HEK293 (cell line): ENCODE measurements around the gene MRPL14.

Source experiments
- CTCF ChIA-PET: fragments of 350-600 bp; formaldehyde crosslinking; extraction: SDS; loops from one replicate; lab custom pipeline; 2021; ENCODE audit warnings: antibody characterized with exemption; lab: Yijun Ruan, JAX
- POLR2A ChIA-PET: fragments of 300-600 bp; formaldehyde crosslinking; extraction: SDS; loops from one replicate; lab custom pipeline; 2020; ENCODE audit warnings: antibody characterized with exemption, inconsistent platforms; lab: Yijun Ruan, JAX
- H3K27ac ChIP-seq: fragments of 200-500 bp; sonication (Bioruptor generic); 2 replicates; pipeline ENCODE4 v1.5.1; 2014; ENCODE audit warnings: low read depth, low read length, control low read depth, inconsistent platforms; ENCODE audit errors: extremely low read depth
- H3K36me3 ChIP-seq, 2 experiments: fragments of 200-500 bp in 1 of 2; sonication (Bioruptor generic) in 1 of 2; 1 replicate in 1 of 2; 2 replicates in 1 of 2; pipeline ENCODE4 v1.5.1; 2014 to 2017; ENCODE audit warnings: inconsistent platforms in 2 of 2, low read length in 2 of 2; ENCODE audit not compliant: control insufficient read depth in 2 of 2, insufficient read depth in 1 of 2
- H3K4me1 ChIP-seq: fragments of 200-500 bp; sonication (Bioruptor generic); 2 replicates; pipeline ENCODE4 v1.5.1; 2014; ENCODE audit warnings: mild to moderate bottlenecking, low read length, inconsistent platforms; ENCODE audit not compliant: control insufficient read depth, insufficient read depth
- H3K4me3 ChIP-seq: 2 replicates; pipeline ENCODE4 v1.5.1; 2011; ENCODE audit warnings: low read depth, mild to moderate bottlenecking, control low read depth, low read length, moderate library complexity
- H3K9me3 ChIP-seq: fragments of 200-500 bp; sonication (Bioruptor generic); 2 replicates; pipeline ENCODE4 v1.5.1; 2014; ENCODE audit warnings: low read depth, low read length, inconsistent platforms; ENCODE audit not compliant: control insufficient read depth, insufficient read depth
- EGR2 ChIP-seq: fragments of 450-650 bp; formaldehyde crosslinking; IDR thresholded peaks from 2 replicates; pipeline ENCODE4 v1.5.1; 2016; ENCODE audit warnings: low read depth, missing biosample characterization, missing genetic modification characterization
- HOXA7 ChIP-seq: sonication (generic); formaldehyde crosslinking; IDR thresholded peaks from 2 replicates; pipeline ENCODE4 v1.8.1; 2022; ENCODE audit warnings: missing genetic modification reagents, borderline replicate concordance
- KLF10 ChIP-seq: fragments of 450-650 bp; IDR thresholded peaks from 2 replicates; pipeline ENCODE4 v1.5.1; 2018; ENCODE audit warnings: missing biosample characterization, mild to moderate bottlenecking, missing genetic modification characterization
- OVOL3 ChIP-seq: fragments of 450-650 bp; formaldehyde crosslinking; IDR thresholded peaks from 2 replicates; pipeline ENCODE4 v1.5.1; 2016; ENCODE audit warnings: missing biosample characterization, missing genetic modification characterization
- REPIN1 ChIP-seq: fragments of 450-650 bp; formaldehyde crosslinking; IDR thresholded peaks from 2 replicates; pipeline ENCODE4 v1.5.1; 2017; ENCODE audit warnings: missing biosample characterization, missing genetic modification characterization, low read depth
- SP3 ChIP-seq: fragments of 450-650 bp; formaldehyde crosslinking; IDR thresholded peaks from 2 replicates; pipeline ENCODE4 v1.5.1; 2016; ENCODE audit warnings: missing biosample characterization, missing genetic modification characterization
- TRIM28 ChIP-seq: IDR thresholded peaks from 2 replicates; pipeline ENCODE4 v1.6.1; 2011; ENCODE audit warnings: low read length, control low read depth, borderline replicate concordance
- YY1 ChIP-seq: fragments of 450-650 bp; formaldehyde crosslinking; IDR thresholded peaks from 2 replicates; pipeline ENCODE4 v1.5.1; 2018; ENCODE audit warnings: missing biosample characterization, missing genetic modification characterization
- ZBTB21 ChIP-seq: fragments of 450-650 bp; formaldehyde crosslinking; IDR thresholded peaks from 2 replicates; pipeline ENCODE4 v1.5.1; 2017; ENCODE audit warnings: missing biosample characterization, missing genetic modification characterization
- ZBTB7A ChIP-seq: fragments of 450-650 bp; formaldehyde crosslinking; IDR thresholded peaks from 2 replicates; pipeline ENCODE4 v1.5.1; 2016; ENCODE audit warnings: low read depth, missing biosample characterization, missing genetic modification characterization
- ZEB2 ChIP-seq: fragments of 450-650 bp; formaldehyde crosslinking; IDR thresholded peaks from 2 replicates; pipeline ENCODE4 v1.5.1; 2016; ENCODE audit warnings: missing biosample characterization, missing genetic modification characterization
- ZIC2 ChIP-seq: fragments of 450-650 bp; formaldehyde crosslinking; IDR thresholded peaks from 2 replicates; pipeline ENCODE4 v1.5.1; 2016; ENCODE audit warnings: missing biosample characterization, missing genetic modification characterization
- ZNF10 ChIP-seq: fragments of 450-650 bp; formaldehyde crosslinking; IDR thresholded peaks from 2 replicates; pipeline ENCODE4 v1.5.1; 2017; ENCODE audit warnings: missing biosample characterization, missing genetic modification characterization
- ZNF133 ChIP-seq: fragments of 450-650 bp; formaldehyde crosslinking; IDR thresholded peaks from 2 replicates; pipeline ENCODE4 v1.5.1; 2016; ENCODE audit warnings: missing biosample characterization, missing genetic modification characterization
- ZNF175 ChIP-seq: fragments of 450-650 bp; formaldehyde crosslinking; IDR thresholded peaks from 2 replicates; pipeline ENCODE4 v1.5.1; 2016; ENCODE audit warnings: missing biosample characterization, missing genetic modification characterization
- ZNF202 ChIP-seq: fragments of 450-650 bp; formaldehyde crosslinking; IDR thresholded peaks from 2 replicates; pipeline ENCODE4 v1.5.1; 2016; ENCODE audit warnings: missing biosample characterization, missing genetic modification characterization, borderline replicate concordance
- ZNF248 ChIP-seq: fragments of 450-650 bp; formaldehyde crosslinking; IDR thresholded peaks from 2 replicates; pipeline ENCODE4 v1.5.1; 2017; ENCODE audit warnings: missing biosample characterization, missing genetic modification characterization
- ZNF311 ChIP-seq: fragments of 450-650 bp; formaldehyde crosslinking; IDR thresholded peaks from 2 replicates; pipeline ENCODE4 v1.5.1; 2017; ENCODE audit warnings: missing biosample characterization, missing genetic modification characterization, borderline replicate concordance
- ZNF341 ChIP-seq: fragments of 450-650 bp; formaldehyde crosslinking; IDR thresholded peaks from 2 replicates; pipeline ENCODE4; 2016; ENCODE audit warnings: low read depth, missing biosample characterization, missing genetic modification characterization
- ZNF354C ChIP-seq: fragments of 450-650 bp; formaldehyde crosslinking; IDR thresholded peaks from 2 replicates; pipeline ENCODE4 v1.5.1; 2016; ENCODE audit warnings: missing biosample characterization, missing genetic modification characterization, low read depth, borderline replicate concordance
- ZNF433 ChIP-seq: fragments of 450-650 bp; formaldehyde crosslinking; IDR thresholded peaks from 2 replicates; pipeline ENCODE4 v1.5.1; 2016; ENCODE audit warnings: missing biosample characterization, missing genetic modification characterization, low read depth
- ZNF48 ChIP-seq: fragments of 450-650 bp; formaldehyde crosslinking; IDR thresholded peaks from 2 replicates; pipeline ENCODE4 v1.5.1; 2016; ENCODE audit warnings: missing biosample characterization, missing genetic modification characterization
- ZNF514 ChIP-seq: fragments of 450-650 bp; formaldehyde crosslinking; IDR thresholded peaks from 2 replicates; pipeline ENCODE4 v1.5.1; 2016; ENCODE audit warnings: missing biosample characterization, missing genetic modification characterization
- ZNF585B ChIP-seq: fragments of 450-650 bp; formaldehyde crosslinking; IDR thresholded peaks from 2 replicates; pipeline ENCODE4 v1.5.1; 2016; ENCODE audit warnings: missing biosample characterization, missing genetic modification characterization
- ZNF624 ChIP-seq: fragments of 450-650 bp; formaldehyde crosslinking; IDR thresholded peaks from 2 replicates; pipeline ENCODE4 v1.5.1; 2017; ENCODE audit warnings: missing biosample characterization, missing genetic modification characterization
- ZNF658 ChIP-seq: fragments of 450-650 bp; formaldehyde crosslinking; IDR thresholded peaks from 2 replicates; pipeline ENCODE4; 2016; ENCODE audit warnings: missing biosample characterization, missing genetic modification characterization
- ZNF704 ChIP-seq: fragments of 450-650 bp; formaldehyde crosslinking; IDR thresholded peaks from 2 replicates; pipeline ENCODE4 v1.5.1; 2016; ENCODE audit warnings: missing biosample characterization, missing genetic modification characterization
- ZNF747 ChIP-seq: fragments of 450-650 bp; formaldehyde crosslinking; IDR thresholded peaks from 2 replicates; pipeline ENCODE4 v1.5.1; 2016; ENCODE audit warnings: missing biosample characterization, missing genetic modification characterization
- ZNF785 ChIP-seq: fragments of 450-650 bp; formaldehyde crosslinking; IDR thresholded peaks from 2 replicates; pipeline ENCODE4 v1.5.1; 2016; ENCODE audit warnings: missing biosample characterization, missing genetic modification characterization
- TF ChIP-seq, protein P1 (sequence below): fragments of 450-650 bp; formaldehyde crosslinking; IDR thresholded peaks from 2 replicates; pipeline ENCODE4 v1.5.1; 2016; ENCODE audit warnings: missing biosample characterization, missing genetic modification characterization
- TF ChIP-seq, protein P2 (sequence below): fragments of 450-650 bp; formaldehyde crosslinking; IDR thresholded peaks from 2 replicates; pipeline ENCODE4 v1.5.1; 2016; ENCODE audit warnings: missing biosample characterization, missing genetic modification characterization
- TF ChIP-seq, protein P3 (sequence below): fragments of 450-650 bp; formaldehyde crosslinking; IDR thresholded peaks from 2 replicates; pipeline ENCODE4 v1.5.1; 2017; ENCODE audit warnings: missing biosample characterization, missing genetic modification characterization

The MRPL14 gene

DNA sequence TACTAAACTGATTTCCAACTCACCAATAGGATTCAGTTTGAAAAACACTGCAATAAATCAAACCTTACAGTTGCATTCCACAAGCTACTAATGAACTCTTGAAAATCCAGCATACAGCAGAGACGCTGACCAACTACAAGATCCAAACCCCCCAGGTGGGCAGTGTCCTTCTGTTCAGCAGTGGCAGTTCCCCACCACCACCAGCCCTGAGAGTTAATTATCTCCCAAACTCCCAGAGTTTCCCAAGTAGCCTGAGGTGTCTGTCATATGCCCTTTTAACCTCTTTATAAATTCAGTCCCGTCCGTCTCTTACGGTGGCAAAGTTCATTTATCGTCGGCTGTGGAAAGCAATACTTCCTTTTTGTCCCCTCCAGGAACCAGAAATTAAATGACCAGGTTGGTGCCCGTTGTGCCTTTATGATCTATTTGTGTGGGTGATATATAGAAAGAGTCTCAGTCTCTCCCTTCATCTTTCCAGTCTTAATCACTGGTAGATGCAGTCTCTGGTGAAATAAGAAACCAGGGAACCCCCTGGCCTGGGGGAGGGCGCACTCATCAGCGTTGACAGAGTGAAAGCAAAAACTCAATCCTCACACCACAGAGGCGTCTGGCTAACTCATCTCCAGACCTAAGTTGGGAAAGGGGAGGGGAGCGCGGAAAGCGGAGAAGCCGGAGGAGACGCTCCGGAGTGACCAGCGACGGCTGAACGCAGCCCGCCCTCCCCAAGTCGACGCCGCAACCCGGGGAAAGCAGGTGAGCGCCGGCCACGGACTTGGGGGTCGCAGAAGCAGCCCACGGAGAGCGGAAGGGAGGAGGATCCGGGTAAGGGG is 717 bp downstream of the MRPL14 start (continued):
- TF ChIP-seq, protein P1, sequence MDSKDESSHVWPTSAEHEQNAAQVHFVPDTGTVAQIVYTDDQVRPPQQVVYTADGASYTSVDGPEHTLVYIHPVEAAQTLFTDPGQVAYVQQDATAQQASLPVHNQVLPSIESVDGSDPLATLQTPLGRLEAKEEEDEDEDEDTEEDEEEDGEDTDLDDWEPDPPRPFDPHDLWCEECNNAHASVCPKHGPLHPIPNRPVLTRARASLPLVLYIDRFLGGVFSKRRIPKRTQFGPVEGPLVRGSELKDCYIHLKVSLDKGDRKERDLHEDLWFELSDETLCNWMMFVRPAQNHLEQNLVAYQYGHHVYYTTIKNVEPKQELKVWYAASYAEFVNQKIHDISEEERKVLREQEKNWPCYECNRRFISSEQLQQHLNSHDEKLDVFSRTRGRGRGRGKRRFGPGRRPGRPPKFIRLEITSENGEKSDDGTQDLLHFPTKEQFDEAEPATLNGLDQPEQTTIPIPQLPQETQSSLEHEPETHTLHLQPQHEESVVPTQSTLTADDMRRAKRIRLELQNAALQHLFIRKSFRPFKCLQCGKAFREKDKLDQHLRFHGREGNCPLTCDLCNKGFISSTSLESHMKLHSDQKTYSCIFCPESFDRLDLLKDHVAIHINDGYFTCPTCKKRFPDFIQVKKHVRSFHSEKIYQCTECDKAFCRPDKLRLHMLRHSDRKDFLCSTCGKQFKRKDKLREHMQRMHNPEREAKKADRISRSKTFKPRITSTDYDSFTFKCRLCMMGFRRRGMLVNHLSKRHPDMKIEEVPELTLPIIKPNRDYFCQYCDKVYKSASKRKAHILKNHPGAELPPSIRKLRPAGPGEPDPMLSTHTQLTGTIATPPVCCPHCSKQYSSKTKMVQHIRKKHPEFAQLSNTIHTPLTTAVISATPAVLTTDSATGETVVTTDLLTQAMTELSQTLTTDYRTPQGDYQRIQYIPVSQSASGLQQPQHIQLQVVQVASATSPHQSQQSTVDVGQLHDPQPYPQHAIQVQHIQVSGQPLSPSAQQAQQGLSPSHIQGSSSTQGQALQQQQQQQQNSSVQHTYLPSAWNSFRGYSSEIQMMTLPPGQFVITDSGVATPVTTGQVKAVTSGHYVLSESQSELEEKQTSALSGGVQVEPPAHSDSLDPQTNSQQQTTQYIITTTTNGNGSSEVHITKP (tag by site-specific recombination) = no peak
- TF ChIP-seq ZEB2 (no peak), ZNF747 (tag by site-specific recombination) (no peak), HOXA7 (no peak), REPIN1 (tag by site-specific recombination) (no peak), ZNF514 (no peak), ZNF433 (tag by site-specific recombination) (no peak), ZNF10 (0 out of 2 replicates have a peak, but pooled peaks have one; percentile 14), ZBTB21 (tag by site-specific recombination) (no peak), ZBTB7A (tag by site-specific recombination) (0 out of 2 replicates have a peak, but pooled peaks have one; percentile 17), KLF10 (tag by site-specific recombination) (0 out of 2 replicates have a peak, but pooled peaks have one; percentile 7), ZNF785 (no peak), ZNF202 (tag by site-specific recombination) (no peak), EGR2 (peak; percentile 7; the same call in 1 of the 2 replicates), ZNF248 (tag by site-specific recombination) (no peak), ZIC2 (peak; percentile 8; the same call in 1 of the 2 replicates), SP3 (tag by site-specific recombination) (no peak)
- TF ChIP-seq, protein P2, sequence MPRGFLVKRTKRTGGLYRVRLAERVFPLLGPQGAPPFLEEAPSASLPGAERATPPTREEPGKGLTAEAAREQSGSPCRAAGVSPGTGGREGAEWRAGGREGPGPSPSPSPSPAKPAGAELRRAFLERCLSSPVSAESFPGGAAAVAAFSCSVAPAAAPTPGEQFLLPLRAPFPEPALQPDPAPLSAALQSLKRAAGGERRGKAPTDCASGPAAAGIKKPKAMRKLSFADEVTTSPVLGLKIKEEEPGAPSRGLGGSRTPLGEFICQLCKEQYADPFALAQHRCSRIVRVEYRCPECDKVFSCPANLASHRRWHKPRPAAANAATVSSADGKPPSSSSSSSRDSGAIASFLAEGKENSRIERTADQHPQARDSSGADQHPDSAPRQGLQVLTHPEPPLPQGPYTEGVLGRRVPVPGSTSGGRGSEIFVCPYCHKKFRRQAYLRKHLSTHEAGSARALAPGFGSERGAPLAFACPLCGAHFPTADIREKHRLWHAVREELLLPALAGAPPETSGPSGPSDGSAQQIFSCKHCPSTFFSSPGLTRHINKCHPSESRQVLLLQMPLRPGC (tag by site-specific recombination) = 0 out of 2 replicates have a peak, but pooled peaks have one; percentile 15

DNA sequence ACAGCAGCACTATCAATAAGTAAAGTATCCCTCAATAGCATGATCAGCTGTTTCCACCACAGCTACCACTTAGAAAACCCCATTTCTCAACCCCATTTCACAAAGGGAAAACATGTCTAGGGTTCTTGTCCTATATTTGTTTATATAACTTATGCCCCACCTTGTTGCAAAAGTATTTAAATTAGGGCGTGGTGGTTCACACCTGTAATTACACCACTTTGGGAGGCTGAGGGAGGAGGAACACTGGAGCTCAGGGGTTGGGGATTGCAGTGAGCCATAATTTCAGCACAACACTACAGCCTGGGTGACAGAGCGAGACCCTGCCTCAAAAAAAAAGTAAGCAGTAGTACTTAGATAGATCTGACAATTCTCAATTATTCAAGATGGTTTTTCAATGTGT is 3.7 kb downstream of the MRPL14 start:
- Histone ChIP-seq H3K36me3 (peaks cover 0 to 17% of the 10 kb centered on the region in 2 experiments; a peak in 2 of 3 replicates), H3K9me3 (no peaks in the 10 kb centered on the region), H3K4me1 (peaks cover 32% of the 10 kb centered on the region), H3K27ac (no peak overlapping the region), H3K4me3 (no peak overlapping the region)
- CTCF ChIA-PET = interaction anchor here (1.0 to 1.2 kb wide), 2 partner anchors 24 to 26 kb away, joined by 3 to 4 read pairs; no protein-coding TSS in a partner anchor
- POLR2A ChIA-PET = interaction anchor here (0.5 to 1.6 kb wide), 2 partner anchors 82 to 123 kb away, joined by 3 to 4 read pairs; partner anchors contain the start of gene HSP90AB1
- TF ChIP-seq, protein P3, sequence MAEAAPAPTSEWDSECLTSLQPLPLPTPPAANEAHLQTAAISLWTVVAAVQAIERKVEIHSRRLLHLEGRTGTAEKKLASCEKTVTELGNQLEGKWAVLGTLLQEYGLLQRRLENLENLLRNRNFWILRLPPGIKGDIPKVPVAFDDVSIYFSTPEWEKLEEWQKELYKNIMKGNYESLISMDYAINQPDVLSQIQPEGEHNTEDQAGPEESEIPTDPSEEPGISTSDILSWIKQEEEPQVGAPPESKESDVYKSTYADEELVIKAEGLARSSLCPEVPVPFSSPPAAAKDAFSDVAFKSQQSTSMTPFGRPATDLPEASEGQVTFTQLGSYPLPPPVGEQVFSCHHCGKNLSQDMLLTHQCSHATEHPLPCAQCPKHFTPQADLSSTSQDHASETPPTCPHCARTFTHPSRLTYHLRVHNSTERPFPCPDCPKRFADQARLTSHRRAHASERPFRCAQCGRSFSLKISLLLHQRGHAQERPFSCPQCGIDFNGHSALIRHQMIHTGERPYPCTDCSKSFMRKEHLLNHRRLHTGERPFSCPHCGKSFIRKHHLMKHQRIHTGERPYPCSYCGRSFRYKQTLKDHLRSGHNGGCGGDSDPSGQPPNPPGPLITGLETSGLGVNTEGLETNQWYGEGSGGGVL (tag by site-specific recombination) = no peak
- TF ChIP-seq ZNF133 (tag by site-specific recombination) (no peak), ZNF48 (tag by site-specific recombination) (no peak), TRIM28 (no peak), ZNF658 (tag by site-specific recombination) (no peak), ZNF704 (tag by site-specific recombination) (no peak), OVOL3 (tag by site-specific recombination) (no peak), ZNF624 (no peak), ZNF354C (tag by site-specific recombination) (no peak), ZNF341 (tag by site-specific recombination) (no peak), YY1 (tag by site-specific recombination) (no peak), ZNF585B (no peak), ZNF175 (no peak), ZNF311 (tag by site-specific recombination) (no peak)
